ENCODE measurements around the gene TMEM213.

TMEM213 gene

GRCh38 chr7:138797715-138798320 lies at the start of gene TMEM213, which contains the start of gene ATP6V0A4:
TMEM213 (plus strand) TSS chr7:138797994; CDS start chr7:138798105, 111 bp downstream.
ATP6V0A4 (minus strand) TSS chr7:138798196; CDS start chr7:138771247, 26,949 bp downstream.
- no peak for DNase-seq (ENCODE audit: low read depth in 2 of 2)

GRCh38 chr7:138748666-138749065 lies 49.1 kb upstream of the TMEM213 start:
- DNase-seq (ENCODE audit: low read depth in 2 of 2) = no peak

GRCh38 chr7:138749960-138750359 lies 47.8 kb upstream of the TMEM213 start:
- DNase-seq (ENCODE audit: low read depth in 2 of 2) = no peak

GRCh38 chr7:138750473-138750872 lies 47.3 kb upstream of the TMEM213 start:
- no peak for DNase-seq (ENCODE audit: low read depth in 2 of 2)

- DNase-seq (ENCODE audit: low read depth in 2 of 2) = no peak
These were observed 46.8 kb upstream of the TMEM213 start for GRCh38 chr7:138750901-138751464.

- peak; percentile 62 to 85 for DNase-seq (ENCODE audit: low read depth in 2 of 2)
These were observed 45.2 kb upstream of the TMEM213 start for GRCh38 chr7:138752518-138753149.

- DNase-seq (ENCODE audit: low read depth in 2 of 2) = no peak
These were observed 44.7 kb upstream of the TMEM213 start for GRCh38 chr7:138753150-138753518.

- DNase-seq (ENCODE audit: low read depth in 2 of 2) = no peak
These were observed 44.2 kb upstream of the TMEM213 start for GRCh38 chr7:138753610-138754009.

- no peak for DNase-seq (ENCODE audit: low read depth in 2 of 2)
These were observed 42.5 kb upstream of the TMEM213 start for GRCh38 chr7:138755331-138755747.

GRCh38 chr7:138755842-138756590 lies 41.8 kb upstream of the TMEM213 start:
- no peak for DNase-seq (ENCODE audit: low read depth in 2 of 2)

GRCh38 chr7:138756591-138757242 lies 41.1 kb upstream of the TMEM213 start:
- no peak for DNase-seq (ENCODE audit: low read depth in 2 of 2)

GRCh38 chr7:138768241-138768640 lies 29.6 kb upstream of the TMEM213 start:
- no peak for DNase-seq (ENCODE audit: low read depth in 2 of 2)

- DNase-seq (ENCODE audit: low read depth in 2 of 2) = no peak
These were observed 26.9 kb upstream of the TMEM213 start for GRCh38 chr7:138770904-138771303.

- DNase-seq (ENCODE audit: low read depth in 2 of 2) = no peak
These were observed 24.6 kb upstream of the TMEM213 start for GRCh38 chr7:138773176-138773575.

GRCh38 chr7:138773817-138774216 lies 24.0 kb upstream of the TMEM213 start:
- DNase-seq (ENCODE audit: low read depth in 2 of 2) = no peak

- no peak for DNase-seq (ENCODE audit: low read depth in 2 of 2)
These were observed 21.5 kb upstream of the TMEM213 start for GRCh38 chr7:138776166-138776833.

GRCh38 chr7:138781004-138781403 lies 16.8 kb upstream of the TMEM213 start:
- DNase-seq (ENCODE audit: low read depth in 2 of 2) = no peak

- no peak for DNase-seq (ENCODE audit: low read depth in 2 of 2)
These were observed 13.1 kb upstream of the TMEM213 start for GRCh38 chr7:138784692-138785091.

- no peak for DNase-seq (ENCODE audit: low read depth in 2 of 2)
These were observed 12.0 kb upstream of the TMEM213 start for GRCh38 chr7:138785587-138786437.

GRCh38 chr7:138796038-138796615 lies 1.7 kb upstream of the TMEM213 start:
- DNase-seq (ENCODE audit: low read depth in 2 of 2) = no peak
